HG02938 (cell line): Measurements from ENCODE around the gene NUP214.
"Not testable (repeated sequence)": the region's sequence is repeated elsewhere in the genome, so short reads cannot be mapped to it uniquely, and the experiment has no call there.

Source experiments
- ATAC-seq: cut with Tn5 transposase; IDR thresholded peaks from one replicate; pipeline ENCODE4 v1.9.1; 2021; ENCODE audit warnings: mild to moderate bottlenecking, moderate library complexity; ENCODE audit not compliant: unreplicated experiment

The NUP214 gene

GRCh38 chr9:131191032-131191431, 65.6 kb downstream of the NUP214 start:
- ATAC-seq, result not testable (repeated sequence)

GRCh38 chr9:131191857-131192256, 66.5 kb downstream of the NUP214 start:
- no peak for ATAC-seq

DNA sequence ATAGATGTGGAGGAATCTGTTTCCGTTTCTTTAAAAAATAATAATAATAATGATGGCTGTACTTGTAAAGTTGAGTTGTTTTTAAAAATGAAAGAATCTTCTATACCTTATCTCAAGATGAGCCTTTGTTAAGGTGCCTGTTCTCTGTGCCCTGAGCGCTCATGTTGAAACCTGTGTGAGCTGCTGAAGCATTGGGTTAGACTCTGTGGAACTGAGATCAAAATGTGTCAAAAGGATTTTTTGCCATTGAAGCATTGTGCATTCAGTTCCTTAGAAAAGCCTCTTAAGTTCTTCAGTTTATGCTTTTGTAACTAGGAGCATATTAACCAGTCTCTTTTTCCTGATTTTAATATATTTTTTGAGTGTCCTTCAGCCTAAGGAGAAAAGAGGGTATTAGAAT, 67.7 kb downstream of the NUP214 start:
- ATAC-seq, result no peak

DNA sequence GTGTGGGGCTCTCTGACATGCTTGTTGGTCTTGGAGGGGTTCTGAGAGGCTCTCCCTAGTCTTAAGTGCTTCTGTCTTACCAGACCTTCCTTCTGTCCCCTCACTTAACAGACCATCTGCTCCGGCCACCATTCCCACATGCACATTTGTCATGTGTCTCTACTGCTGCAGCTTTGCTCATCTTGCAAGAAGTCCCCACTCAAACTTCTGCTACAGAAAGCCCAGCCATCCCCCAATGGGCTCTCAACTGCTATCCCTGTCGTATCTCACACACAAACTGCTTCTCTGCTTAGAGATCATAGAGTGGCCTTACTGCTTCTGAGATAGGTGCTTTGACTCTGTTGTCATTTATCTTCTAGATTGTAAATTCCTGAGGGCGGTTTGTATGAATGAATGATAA, 69.4 kb downstream of the NUP214 start:
- no peak for ATAC-seq

- no peak for ATAC-seq
Observed at GRCh38 chr9:131197160-131197911, 72.0 kb downstream of the NUP214 start.

DNA sequence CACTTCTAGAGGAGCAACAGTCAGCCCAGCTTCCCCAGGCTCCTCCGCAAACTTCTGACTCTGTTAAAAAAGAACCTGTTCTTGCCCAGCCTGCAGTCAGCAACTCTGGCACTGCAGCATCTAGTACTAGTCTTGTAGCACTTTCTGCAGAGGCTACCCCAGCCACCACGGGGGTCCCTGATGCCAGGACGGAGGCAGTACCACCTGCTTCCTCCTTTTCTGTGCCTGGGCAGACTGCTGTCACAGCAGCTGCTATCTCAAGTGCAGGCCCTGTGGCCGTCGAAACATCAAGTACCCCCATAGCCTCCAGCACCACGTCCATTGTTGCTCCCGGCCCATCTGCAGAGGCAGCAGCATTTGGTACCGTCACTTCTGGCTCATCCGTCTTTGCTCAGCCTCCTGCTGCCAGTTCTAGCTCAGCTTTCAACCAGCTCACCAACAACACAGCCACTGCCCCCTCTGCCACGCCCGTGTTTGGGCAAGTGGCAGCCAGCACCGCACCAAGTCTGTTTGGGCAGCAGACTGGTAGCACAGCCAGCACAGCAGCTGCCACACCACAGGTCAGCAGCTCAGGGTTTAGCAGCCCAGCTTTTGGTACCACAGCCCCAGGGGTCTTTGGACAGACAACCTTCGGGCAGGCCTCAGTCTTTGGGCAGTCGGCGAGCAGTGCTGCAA, 72.8 kb downstream of the NUP214 start:
- ATAC-seq, result no peak

GRCh38 chr9:131201856-131202255, 76.5 kb downstream of the NUP214 start:
- no peak for ATAC-seq

GRCh38 chr9:131203431-131204218, 78.2 kb downstream of the NUP214 start:
- no peak for ATAC-seq

DNA sequence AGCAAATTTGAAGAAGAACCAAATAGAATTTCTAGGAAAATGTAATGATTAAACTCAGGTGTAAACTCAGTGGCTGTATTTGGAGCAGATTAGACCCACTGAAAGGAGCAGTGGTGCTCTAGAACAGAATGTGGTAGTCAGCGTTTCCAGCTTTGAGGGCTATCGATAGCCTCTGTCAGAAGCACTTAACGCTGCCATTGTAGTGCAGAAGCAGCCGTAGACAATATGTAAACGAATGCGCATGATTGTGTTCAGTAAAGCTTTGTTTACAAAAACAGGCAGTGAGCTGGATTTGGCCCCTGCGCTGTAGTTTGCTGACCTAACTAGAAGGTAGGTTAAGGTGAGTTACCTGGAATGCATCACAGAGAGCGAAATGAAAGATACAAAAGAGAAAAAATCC, 78.9 kb downstream of the NUP214 start:
- no peak for ATAC-seq

GRCh38 chr9:131206495-131206894, 81.1 kb downstream of the NUP214 start:
- ATAC-seq, result no peak

GRCh38 chr9:131211920-131212319, 86.5 kb downstream of the NUP214 start:
- not testable (repeated sequence) for ATAC-seq

DNA sequence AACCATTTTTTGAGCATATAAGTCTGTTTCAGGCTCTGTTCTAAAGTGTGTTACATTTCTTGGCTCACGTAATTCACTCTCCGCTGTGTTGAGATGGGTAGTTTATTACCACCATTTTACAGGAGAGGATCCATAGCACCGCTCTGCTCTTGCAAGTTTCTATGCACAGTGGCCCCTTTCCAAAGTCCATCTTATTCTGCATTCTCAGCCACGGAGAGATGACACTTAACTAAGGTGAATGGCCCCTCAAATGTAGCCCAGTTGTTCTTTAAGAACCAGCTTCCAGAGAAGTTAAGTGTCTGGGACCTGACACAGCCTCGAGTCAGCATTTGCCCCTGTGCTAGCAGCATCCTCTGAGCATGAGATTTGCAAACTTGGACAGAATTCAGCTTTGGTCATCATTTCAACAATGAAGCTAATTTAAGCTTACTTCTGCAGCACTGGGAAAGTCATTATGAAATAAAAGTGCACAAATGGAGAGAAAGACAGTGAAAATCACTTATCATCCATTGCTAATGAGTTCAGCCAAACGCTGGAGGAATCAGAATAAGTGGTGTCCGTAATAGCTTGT, 89.0 kb downstream of the NUP214 start:
- ATAC-seq, result no peak

- ATAC-seq, result no peak
Observed at GRCh38 chr9:131214876-131215275, 89.5 kb downstream of the NUP214 start.

- no peak for ATAC-seq
Observed at GRCh38 chr9:131216806-131217205, 91.4 kb downstream of the NUP214 start.

DNA sequence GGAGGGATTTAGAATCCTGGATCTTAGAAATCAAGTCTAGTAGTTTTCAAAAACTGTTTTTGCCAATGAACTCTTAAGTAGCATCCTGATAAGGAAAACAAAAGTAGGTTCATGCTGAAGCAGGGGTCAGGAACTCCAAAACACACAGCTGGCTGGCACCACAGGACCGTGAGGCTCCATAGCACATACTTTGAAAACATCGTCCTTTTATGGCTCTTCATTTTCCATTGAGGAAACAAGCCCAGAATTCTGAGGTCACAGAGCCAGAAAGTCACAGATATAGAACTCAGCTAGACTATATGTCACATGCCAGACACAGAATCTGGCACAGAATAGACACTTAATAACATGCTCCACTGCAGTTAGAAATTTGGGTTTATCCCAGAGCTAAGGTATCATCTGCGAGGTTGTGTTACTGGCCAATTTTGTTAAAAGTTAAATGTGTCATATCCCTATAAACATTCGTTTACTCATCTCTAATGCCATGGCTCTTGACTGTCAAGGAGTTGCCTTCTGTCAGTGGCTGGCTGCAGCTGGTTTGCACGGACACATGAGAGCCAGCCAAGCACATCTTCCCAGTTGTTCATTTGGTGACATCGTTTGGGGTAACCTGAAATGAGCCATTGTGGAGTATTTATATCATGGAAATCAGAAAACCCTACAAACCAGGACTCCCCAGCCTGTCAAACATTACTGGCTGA, 92.1 kb downstream of the NUP214 start:
- no peak for ATAC-seq

GRCh38 chr9:131218370-131218769, 93.0 kb downstream of the NUP214 start:
- no peak for ATAC-seq

- no peak for ATAC-seq
Observed at GRCh38 chr9:131220485-131220884, 95.1 kb downstream of the NUP214 start.

- ATAC-seq, result no peak
Observed at GRCh38 chr9:131222460-131222859, 97.1 kb downstream of the NUP214 start.

- no peak for ATAC-seq
Observed at GRCh38 chr9:131226226-131226625, 100.8 kb downstream of the NUP214 start.

DNA sequence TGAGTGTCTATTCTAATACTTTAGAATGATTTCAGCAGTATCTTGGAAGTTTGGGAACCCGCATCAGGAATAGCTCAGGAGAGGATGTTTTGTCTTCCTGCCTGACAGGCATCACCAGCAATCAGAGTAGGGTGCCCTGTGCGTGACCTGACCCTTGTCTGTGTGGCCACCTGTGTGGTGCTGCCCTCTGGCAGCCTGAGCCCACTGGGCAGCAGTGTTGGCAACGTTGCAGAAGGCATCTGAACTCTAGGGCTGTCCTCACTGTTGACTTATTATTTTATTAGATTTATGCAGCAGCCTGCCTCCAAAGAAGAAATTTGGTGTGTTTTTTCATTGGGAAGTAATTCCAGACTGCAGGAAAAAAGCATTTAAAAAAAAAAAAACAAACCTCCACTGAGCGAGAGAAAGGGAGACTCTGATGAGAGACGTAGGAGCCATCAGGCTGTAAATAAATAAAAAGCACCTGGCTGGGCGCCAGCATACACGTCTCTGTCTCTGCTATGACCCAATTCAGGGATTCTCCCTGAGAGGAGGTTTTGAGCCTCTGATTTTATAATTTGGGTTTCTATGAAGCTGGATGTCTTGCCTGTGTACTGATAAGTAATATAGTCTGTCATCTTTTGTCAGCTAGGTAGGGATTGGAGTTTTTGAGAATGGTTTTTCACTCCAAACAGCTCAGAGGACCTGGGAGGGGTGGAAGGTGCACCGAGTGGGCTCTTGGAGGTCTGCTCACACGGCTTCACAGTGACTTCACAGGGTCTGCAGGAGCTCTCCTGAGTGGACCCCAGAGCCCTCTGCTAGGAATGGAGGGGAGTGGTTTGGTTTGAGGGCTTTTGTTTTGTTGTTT, 101.9 kb downstream of the NUP214 start:
- no peak for ATAC-seq
